Stimulated activated CD8-positive, alpha-beta memory T cell treated with anti-CD3 and anti-CD28 coated beads, Interleukin-4, amount 100 ng/mL, for 24 hours (primary cell): ENCODE data around the gene MRPL34.
A peak's percentile ranks its signal among the peaks of the same experiment; 100 is the strongest.

Source experiments
- DNase-seq: peaks from one replicate; pipeline ENCODE4 v3.0.0-alpha.2; 2020; ENCODE audit warnings: low read depth

The MRPL34 gene

DNA sequence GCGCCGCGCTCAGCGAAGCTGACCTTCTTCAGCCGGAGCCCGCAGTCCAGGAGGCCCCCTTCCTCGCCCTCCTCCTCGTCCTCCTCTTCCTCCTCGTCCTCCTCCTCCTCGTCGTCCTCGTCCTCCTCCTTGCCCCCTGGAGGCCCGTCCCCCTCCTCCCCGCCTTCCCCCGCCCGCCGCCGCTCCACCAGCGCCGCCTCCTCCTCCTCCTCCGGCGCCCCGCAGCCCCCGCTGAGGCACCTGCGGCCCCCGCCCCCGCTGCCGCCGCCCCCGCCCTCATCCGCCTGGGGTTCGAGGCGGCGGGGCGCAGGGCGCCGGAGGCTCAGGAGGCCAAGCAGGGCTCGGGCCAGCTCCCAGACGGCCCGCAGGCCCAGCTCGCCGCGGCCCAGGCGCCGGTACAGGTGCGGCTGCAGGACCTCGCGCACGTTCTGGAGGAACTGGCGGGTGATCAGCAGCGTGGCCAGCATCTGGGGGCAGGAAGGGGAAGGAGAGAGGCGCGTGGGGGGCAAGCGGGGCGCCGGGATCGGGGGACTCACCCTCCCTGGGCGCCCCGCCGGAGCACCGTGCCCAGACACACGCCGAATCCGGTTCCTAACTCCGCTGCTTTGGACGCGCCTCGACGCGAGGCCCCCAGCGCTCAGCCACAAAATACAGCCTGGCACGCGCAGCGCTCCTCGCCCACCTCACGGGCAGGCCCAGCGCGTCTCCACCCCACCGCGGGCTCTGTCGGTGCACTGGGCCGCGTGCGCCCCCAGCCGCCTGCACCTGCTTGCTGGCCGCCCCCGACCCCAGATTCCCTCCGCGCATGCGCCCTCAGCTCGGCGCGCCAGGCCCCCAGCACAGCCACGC lies 23.1 kb downstream of the MRPL34 start:
- DNase-seq = no peak

DNA sequence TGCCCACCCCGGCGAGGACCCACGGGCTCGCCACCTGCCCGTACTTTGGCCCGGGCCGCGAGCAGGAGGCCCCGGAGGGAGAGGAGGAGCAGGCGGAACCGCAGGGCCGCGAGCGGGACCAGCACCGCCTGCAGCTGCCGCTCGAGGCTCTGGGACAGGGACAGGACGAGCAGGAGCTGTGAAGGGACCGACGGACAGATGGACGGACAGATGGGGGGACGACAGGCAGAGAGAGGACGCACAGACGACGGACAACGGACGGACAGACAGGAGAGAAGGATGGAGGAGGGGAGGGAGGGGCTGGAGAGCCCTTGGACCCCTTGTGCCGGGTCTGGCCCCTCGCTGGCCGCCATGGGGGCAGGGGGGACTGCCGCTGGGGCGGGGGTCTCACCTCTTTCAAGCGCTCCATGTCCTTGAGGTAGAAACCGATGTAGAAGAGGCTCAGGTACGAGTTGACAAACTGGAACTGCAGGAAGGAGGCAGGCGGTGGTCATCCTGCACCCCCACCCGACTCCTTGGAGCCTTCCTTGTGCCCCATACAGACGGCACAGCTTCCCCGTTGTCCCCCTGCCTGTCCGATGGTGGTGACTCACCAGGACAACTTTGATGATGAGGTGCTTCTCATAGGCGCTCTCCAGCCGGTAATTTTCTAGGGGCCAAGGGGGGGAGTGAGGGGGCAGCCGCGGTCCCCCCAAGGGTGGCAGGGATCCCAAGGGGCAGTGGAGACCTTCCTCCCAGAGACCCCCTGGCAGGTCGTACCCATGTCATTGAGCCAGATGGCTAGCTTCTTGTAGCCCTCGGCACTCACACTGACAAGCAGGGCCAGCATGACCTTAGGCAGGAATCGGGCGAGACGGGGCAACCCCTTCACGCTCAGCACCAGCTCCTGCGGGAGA lies 23.9 kb downstream of the MRPL34 start:
- DNase-seq = no peak

DNA sequence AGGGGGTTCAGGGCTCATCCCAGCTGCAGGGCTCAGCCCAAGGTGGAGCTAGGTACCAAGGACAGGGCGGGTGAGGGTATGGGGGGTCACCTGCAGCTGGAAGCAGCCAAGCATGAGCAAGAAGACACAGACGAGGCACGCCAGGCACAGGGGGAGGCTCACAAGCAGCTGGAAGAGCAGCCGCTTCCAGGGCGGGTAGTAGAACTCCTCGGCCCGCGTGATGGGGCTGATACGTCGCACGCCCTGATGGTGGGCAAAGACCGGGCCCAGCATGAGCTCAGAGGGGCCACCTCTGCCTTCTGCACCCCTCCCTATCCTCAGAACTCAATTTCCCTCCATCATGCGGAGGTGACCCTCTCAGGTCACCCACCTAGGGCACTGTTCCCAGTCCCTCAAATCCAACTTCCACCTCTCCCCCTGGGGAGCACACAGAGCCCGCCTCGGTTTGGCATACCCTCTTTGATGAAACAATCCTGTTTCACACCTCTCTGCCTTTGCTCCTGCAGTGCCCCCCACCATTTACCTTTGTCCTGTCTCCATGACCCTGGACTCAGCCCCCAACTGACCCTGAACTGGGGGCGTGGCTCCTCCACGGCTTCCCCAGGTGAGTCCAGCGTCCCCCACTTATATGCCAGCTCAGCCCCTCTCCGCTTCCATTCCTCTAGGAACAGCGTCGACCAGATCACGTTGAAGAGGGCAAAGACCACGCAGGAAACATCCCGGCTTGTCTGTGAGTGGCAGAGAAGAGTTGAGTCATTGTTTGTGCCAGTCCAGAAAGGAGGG lies 24.8 kb downstream of the MRPL34 start:
- no peak for DNase-seq

DNA sequence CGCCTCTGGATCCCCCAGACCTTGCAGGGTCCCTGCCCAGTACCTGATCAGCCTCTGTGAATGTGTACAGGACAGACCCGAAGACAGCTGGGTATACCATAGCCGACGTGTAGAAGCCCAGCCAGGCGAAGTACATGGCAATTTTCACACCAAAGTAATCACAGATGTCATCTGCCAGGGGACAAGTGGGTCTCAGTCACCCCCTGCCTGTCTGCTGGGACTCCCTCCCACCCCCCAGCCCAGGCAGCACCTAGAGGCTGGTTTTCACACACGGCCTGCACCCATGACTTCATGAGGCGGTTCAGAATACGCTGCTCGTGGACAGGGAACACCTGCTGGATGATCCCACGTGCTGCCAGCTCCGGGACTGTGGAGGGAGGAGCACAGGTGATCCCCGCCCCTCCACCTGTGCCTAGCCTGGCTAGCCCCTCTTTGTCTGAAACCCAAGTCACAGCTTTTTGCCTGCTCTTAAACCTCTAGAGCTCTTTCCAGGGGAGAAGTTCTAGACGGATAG lies 25.4 kb downstream of the MRPL34 start:
- DNase-seq = no peak

DNA sequence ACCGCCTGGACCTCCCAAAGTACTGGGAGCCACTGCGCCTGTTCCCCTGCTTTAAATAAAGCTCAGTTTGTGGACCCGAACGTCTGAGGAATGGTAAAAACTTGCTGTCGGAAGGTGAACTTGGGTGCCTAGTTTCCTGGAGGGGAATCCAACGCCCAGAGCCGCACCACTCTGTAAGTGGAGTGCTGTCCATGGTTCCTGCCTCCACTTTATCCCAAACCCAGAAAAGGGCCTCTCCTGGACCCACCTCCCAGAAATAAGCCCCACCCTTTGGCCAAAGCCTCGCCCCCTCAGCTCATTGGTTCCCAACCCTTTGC lies 26.6 kb downstream of the MRPL34 start:
- DNase-seq = no peak

DNA sequence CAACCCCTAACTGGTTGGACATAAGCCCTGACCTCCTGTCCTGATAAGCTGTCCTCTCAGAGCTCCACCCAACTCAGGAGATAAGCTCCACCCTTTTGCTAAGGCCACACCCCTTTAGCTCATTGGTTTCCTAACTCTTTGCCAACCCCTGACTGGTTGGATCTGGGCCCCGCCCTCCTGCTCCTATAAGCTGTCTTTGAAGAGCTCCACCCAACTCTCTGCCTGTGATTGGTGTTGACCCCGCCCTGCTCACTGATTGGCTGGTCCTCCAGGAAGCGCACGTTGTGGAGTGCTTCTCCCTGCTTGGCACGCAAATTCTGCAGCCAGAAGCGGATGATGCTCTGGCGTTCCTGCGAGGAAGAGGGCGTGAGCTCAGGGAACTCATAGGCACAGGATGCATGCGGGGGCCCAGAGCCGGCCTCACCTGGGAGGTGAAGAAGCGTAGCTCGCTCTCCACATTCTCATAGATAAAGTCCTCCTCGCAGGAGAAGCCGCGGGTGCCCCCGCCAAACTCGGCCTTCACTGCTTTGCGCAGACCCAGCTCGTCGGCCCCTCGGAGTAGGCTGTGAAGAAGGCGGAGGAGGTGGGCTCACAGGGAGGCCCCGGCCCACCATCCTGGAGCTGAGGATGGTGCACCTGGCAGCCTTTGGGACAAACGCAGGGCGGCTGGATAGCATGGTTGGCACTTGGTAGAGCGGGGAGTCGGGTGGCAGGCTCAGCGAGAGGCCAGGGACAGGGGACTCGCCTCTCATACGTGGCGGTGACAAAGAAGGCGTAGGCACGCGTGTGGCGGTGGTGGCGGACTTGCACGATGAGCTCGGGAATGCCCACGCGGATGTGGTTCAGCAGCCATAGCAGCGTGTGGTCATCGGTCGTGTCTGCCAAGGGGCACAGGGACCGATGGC lies 27.3 kb downstream of the MRPL34 start:
- no peak for DNase-seq

DNA sequence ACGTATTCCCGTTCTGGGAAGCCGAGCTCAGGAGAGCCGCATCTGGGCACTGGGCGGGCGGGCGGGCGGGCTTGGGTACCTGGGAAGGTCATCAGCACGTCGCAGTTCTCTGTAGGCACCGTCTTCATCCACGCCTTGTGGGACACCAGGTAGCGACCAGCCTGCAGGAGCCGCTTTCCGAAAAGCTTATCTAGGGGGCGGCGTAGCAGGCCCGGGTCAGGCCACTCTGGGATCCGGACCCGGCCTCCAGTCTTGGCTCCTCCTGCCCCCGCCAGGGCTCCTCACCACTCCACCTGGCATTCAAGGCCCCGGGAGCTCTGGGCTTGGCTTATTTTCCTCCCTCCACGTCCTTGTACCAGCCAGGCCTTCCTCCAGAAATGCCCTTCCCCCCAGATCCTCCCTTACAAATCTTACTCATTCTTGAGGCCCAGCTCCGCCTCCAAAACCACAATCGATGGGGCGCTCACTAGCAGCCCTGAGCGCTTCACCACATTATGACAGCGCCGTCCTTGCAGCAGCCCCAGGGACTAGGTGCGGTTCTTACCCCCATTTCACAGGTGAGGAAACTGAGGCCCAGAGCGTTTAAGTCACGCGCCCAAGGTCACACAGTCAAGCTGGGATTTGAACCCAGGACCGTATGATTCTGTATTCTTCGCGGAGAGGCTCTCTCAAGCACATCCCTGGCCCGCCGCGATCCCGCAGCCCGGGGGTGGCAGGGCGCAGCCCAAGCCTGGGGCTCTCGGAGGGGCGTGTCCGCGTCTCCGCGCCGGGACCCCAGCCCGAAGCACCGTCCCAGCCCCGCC lies 28.1 kb downstream of the MRPL34 start:
- DNase-seq = peak; percentile 64

DNA sequence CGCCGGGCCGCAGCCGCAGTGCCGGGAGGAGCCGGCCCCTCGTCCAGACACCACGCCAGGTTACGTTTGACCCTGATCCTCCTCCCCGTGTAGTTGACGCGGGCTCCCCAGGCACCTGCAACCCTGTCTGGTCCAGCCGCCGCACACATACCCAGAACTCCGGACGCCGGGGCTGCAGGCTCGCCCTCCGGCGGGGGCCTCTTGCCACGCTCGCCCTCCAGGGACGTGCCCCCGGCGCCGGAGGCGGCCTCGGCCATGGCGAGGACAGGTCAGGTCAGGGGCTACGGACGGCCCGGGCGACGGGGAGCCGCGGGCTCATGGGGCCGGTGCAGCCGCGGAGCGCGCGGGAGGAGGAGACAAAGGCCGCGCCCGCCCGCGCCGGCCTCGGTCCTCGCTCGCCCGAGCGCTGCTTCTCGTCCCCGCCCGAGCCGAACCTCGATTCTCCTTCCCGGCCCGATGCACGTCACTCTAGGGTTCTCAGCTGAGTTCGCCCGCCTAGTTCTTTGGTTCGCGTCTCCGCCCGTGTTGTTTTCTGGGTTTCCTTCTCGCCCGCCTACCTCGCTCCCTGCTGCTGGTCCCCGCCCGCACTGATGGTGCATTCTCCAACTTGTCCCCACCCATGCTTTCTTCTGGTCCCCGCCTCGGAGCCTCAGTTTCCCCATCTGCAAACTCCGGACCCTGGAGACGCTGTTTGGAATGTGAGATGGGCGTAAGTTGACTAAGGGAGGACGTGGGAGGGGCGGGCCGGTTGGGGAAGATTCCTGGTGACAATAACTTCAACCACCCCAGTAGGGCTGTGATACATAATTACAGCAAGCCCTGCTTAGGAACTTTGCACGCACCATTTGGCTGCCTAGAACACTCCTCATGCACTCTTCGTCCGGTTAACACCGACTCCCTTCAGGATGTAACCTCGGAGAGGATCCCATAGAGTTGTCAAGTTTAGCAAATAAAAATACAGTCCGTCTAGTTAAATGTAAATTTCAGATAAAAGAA lies 29.0 kb downstream of the MRPL34 start, which contains the start of gene ANO8:
ANO8 (minus strand) TSS at position 442 of the 996 bp plus-strand sequence; CDS start at position 257, 185 bp downstream.
- DNase-seq = peak; percentile 90

DNA sequence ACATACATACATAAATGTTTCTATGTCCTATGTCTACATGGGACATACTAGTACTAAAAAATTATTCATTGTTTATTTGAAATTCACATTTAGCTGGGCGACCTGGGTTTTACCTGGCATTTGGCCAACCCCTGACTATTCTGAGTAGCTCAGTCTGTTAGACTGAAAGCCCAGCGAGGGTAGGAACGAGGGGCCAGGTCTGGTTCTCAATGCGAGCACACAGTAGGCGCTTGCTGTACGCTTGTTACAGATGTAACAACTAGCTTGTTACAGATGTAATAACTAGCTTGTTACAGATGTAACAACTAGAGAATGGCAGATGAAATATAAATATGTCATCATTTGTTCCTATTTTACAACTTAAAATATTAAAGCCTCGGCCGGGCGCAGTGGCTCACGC lies 29.9 kb downstream of the MRPL34 start:
- no peak for DNase-seq

DNA sequence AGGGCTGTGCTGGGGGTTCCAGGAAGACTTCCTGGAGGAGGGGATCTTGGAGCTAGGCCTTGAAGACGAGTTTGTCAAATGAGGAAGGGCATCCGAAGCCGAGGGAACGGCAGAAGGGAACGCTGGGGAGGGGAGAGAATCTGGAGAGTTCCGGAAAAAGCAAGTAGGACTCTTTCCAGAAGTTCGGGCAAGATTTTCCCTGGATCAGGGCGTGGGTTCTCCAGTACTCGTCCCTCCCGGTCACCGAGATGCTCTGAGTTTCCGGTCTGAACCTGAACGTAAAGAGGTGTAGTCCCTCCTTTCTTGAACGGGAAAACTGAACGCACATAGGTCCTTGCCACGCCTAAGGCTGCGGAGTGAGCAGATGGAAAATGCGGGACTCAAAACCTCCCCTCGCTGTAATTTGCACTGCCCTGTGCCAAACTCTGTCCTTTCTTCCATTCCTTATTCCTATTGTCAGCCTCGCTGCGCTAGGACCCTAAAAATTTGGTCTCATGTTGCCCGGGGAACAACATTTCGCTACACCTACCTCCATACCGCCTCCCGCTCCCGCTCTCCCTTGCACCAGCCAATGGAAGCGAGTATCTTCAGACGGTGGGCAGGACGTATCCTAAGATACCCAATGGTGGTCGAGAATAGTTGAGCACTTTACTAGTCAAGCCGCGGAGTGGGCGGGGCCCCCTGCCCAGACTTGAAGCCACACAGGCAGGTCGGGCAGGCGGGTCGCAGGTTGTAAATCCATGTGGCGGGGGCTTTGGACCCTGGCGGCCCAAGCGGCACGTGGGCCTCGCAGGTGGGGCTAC lies 31.4 kb downstream of the MRPL34 start, which contains the start of gene GTPBP3:
GTPBP3 (plus strand) TSS at position 682 of the 803 bp plus-strand sequence; CDS start at position 741, 59 bp downstream.
- DNase-seq = peak; percentile 93

DNA sequence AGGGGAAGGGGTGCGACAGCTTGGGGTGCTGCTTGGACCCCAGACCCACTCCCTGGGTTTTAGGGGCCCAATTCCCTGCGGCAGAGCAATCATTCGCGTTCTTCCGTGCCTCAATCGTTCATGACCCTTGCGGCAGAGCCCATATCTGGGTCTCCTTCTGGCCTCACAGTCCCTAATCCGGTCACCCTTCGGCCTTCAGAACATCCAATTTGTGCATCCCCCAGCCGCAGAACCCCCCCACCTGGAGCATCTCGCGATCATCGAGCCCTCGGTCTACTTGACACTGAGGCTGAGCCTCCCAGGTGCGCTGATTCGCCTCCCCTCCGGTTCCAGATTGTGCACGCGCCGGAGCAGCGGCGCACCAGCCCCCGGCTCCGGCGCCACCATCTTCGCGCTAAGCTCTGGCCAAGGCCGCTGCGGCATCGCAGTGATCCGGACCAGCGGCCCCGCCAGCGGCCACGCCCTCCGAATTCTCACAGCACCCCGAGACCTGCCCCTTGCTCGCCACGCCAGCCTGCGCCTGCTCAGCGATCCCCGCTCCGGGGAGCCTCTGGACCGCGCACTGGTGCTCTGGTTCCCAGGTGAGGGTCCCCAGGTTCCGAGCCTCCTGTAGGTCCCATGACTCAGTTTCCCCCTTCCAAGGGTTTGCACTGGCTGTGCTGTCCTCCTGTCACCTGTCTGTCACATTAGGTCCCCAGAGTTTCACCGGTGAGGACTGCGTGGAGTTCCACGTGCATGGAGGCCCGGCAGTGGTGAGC lies 32.2 kb downstream of the MRPL34 start:
- DNase-seq = no peak

DNA sequence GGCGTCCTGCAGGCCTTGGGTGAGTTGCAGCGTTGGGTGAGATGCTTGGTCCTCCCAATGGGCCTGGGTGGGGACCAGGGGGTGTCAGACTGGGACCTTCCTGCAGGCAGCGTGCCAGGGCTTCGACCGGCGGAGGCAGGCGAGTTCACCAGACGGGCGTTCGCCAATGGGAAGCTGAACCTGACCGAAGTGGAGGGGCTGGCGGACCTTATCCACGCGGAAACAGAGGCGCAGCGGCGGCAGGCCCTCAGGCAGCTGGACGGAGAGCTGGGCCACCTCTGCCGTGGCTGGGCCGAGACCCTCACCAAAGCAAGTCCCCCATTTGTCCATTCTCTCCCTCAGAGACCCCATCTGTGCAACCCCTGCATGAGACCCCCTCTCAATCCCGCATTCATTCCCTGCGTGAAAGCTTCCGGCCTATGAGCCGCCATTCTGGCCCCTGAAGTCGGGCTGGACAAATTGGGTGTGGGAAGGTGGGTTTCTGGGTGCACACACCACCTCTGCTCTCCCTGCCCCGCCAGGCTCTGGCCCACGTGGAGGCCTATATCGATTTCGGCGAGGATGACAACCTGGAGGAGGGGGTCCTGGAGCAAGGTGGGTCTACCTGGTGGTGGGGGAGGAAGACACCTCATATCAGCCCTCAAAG lies 32.9 kb downstream of the MRPL34 start:
- DNase-seq = no peak

DNA sequence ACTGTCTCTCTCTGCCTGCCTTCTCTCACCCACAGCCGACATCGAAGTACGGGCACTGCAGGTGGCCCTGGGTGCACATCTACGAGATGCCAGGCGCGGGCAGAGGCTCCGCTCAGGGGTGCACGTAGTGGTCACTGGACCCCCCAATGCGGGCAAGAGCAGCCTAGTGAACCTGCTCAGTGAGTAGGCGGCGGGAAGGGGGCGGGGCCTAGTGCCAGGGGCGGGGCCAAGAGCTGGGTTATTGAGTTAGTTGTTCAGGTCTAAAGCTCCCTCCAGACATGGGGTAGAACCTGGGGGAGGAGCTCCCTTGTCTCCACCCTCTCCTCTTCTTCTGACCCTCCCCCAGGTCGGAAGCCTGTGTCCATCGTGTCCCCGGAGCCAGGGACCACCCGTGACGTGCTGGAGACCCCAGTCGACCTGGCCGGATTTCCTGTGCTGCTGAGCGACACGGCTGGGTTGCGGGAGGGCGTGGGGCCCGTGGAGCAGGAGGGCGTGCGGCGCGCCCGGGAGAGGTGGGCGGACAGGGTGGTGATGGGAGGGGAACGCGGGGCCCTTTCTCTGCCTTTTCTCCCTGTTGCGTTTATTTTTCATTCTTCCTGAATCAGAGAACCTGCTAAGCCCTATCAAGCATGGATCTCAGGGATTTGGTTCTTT lies 33.5 kb downstream of the MRPL34 start:
- DNase-seq = no peak

DNA sequence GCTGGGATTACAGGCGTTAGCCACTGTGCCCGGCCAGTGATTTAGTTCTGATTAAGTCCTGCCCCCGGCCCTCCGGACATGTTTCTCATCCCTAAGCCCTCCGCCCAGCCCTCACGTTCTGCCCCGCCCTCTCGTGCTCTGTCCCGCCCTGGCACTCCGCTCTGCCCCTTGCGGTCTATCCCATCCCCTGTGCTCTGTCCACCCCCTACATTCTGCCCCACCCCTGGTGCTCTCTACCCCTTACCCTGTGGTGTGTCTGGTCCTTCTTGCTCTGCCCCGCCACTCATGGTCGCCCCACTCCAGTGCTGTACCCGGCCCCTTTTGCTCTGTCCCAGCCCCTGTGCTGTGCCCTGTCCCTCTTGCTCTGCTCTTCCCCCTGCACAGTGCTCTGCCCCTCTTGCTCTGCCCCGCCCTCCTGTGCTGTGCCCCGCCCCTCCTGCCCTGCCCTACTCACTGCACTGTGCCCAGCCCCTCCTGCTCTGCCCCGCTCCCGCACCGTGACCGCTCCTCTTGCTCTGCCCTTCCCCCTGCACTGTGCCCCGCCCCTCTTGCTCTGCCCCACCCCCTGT lies 34.7 kb downstream of the MRPL34 start:
- DNase-seq = no peak

DNA sequence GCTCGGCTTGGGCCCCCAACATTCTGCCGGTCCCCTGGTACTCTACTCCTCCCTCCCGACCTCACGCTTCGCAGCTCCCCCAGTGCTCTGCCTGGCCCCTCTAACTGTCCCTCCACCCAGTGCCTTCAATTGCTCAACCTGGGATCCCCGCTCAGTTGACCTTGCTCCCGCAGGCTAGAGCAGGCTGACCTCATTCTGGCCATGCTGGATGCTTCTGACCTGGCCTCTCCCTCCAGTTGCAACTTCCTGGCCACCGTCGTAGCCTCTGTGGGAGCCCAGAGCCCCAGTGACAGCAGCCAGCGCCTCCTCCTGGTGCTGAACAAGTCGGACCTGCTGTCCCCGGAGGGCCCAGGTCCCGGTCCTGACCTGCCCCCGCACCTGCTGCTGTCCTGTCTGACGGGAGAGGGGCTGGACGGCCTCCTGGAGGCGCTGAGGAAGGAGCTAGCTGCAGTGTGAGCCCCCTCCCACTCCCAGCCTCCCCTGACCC lies 35.2 kb downstream of the MRPL34 start:
- DNase-seq = no peak

DNA sequence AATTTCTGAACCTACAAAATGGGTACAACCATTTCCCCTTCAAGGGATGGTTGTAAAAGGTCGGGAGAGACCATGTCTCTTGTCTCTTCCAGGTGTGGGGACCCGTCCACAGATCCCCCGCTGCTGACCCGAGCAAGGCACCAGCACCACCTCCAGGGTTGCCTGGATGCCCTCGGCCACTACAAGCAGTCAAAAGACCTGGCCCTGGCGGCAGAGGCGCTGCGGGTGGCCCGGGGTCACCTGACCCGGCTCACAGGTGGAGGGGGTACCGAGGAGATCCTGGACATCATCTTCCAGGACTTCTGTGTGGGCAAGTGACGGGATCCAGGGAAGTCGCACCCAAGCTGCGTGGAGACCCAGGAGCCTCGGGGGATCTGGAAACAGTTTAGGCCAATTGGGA lies 35.7 kb downstream of the MRPL34 start:
- DNase-seq = no peak
